Loucy (cell line): ENCODE measurements around the gene SH3GLB1.

Experiments used
- H2AFZ ChIP-seq: fragments of 200-600 bp; sonication (generic); 2 replicates; pipeline ENCODE4 v1.6.0; 2016; ENCODE audit warnings: antibody characterized with exemption, mild to moderate bottlenecking, low read length, moderate library complexity
- H3F3A ChIP-seq: fragments of 200-600 bp; 2 replicates; pipeline ENCODE4 v1.6.0; 2016; ENCODE audit warnings: antibody characterized with exemption, low read depth, mild to moderate bottlenecking
- H3K27me3 ChIP-seq: fragments of 200-600 bp; sonication (generic); 2 replicates; pipeline ENCODE4 v1.6.1; 2014; ENCODE audit warnings: low read length, mild to moderate bottlenecking; ENCODE audit not compliant: insufficient read depth, poor library complexity, severe bottlenecking
- H3K36me3 ChIP-seq: fragments of 200-600 bp; sonication (generic); 2 replicates; pipeline ENCODE4 v1.6.1; 2016; ENCODE audit warnings: low read length; ENCODE audit not compliant: insufficient read depth
- H3K4me1 ChIP-seq: fragments of 200-600 bp; sonication (generic); 2 replicates; pipeline ENCODE4 v1.5.1; 2014; ENCODE audit warnings: low read length, mild to moderate bottlenecking; ENCODE audit not compliant: insufficient read depth, poor library complexity, severe bottlenecking
- H3K4me2 ChIP-seq: fragments of 200-600 bp; sonication (generic); 2 replicates; pipeline ENCODE4 v1.6.0; 2014; ENCODE audit warnings: antibody characterized with exemption, low read length, low read depth, mild to moderate bottlenecking; ENCODE audit not compliant: poor library complexity, severe bottlenecking
- H3K4me3 ChIP-seq: fragments of 200-600 bp; sonication (generic); 2 replicates; pipeline ENCODE4 v1.5.1; 2014; ENCODE audit warnings: low read length, mild to moderate bottlenecking, mixed read lengths; ENCODE audit not compliant: poor library complexity, severe bottlenecking
- H3K79me2 ChIP-seq: fragments of 200-600 bp; sonication (generic); 2 replicates; pipeline ENCODE4 v1.6.1; 2014; ENCODE audit warnings: low read length; ENCODE audit not compliant: insufficient read depth
- H3K9ac ChIP-seq: fragments of 200-600 bp; sonication (generic); 2 replicates; pipeline ENCODE4 v1.6.0; 2014; ENCODE audit warnings: mild to moderate bottlenecking, low read depth, low read length, moderate library complexity; ENCODE audit not compliant: poor library complexity, severe bottlenecking
- H3K9me2 ChIP-seq: fragments of 200-600 bp; sonication (generic); replicated peaks from 2 replicates; pipeline ENCODE4 v1.6.1; 2016; ENCODE audit warnings: low read depth, low read length, mixed read lengths
- H3K9me3 ChIP-seq: fragments of 200-600 bp; sonication (generic); 2 replicates; pipeline ENCODE4 v1.6.1; 2014; ENCODE audit warnings: mild to moderate bottlenecking, antibody characterized with exemption, low read length, low read depth; ENCODE audit not compliant: insufficient read depth
- H4K20me1 ChIP-seq: fragments of 200-600 bp; sonication (generic); 2 replicates; pipeline ENCODE4 v1.6.0; 2014; ENCODE audit warnings: antibody characterized with exemption, low read length, mild to moderate bottlenecking; ENCODE audit not compliant: insufficient read depth, poor library complexity, severe bottlenecking
- CTCF ChIP-seq: fragments of 200-600 bp; sonication (generic); conservative IDR thresholded peaks from 2 replicates; pipeline ENCODE4 v1.5.1; 2014; ENCODE audit warnings: mild to moderate bottlenecking, antibody characterized with exemption, low read length
- EZH2phosphoT487 ChIP-seq: fragments of 200-600 bp; IDR thresholded peaks from 2 replicates; pipeline ENCODE4 v1.6.1; 2018; ENCODE audit warnings: antibody characterized with exemption, mild to moderate bottlenecking, moderate library complexity, borderline replicate concordance

SH3GLB1 gene

GRCh38 chr1:86713477-86713876, 9.1 kb downstream of the SH3GLB1 start:
- H3F3A ChIP-seq = no peaks in the 10 kb centered on the region
- H3K9me2 ChIP-seq = no peaks in the 10 kb centered on the region
- peaks cover 90% of the 10 kb centered on the region for H4K20me1 ChIP-seq
- H2AFZ ChIP-seq = no peak overlapping the region
- peaks cover 15% of the 10 kb centered on the region for H3K36me3 ChIP-seq
- H3K4me1 ChIP-seq = peaks cover 54% of the 10 kb centered on the region
- H3K79me2 ChIP-seq = peaks cover 96% of the 10 kb centered on the region
- TF ChIP-seq EZH2phosphoT487 (no peak), CTCF (no peak)
- H3K4me2 ChIP-seq = peak overlapping the region; percentile 57
- H3K9me3 ChIP-seq = no peaks in the 10 kb centered on the region
- no peaks in the 10 kb centered on the region for H3K27me3 ChIP-seq
- H3K9ac ChIP-seq = no peak overlapping the region
- peak overlapping the region; percentile 9 for H3K4me3 ChIP-seq

DNA sequence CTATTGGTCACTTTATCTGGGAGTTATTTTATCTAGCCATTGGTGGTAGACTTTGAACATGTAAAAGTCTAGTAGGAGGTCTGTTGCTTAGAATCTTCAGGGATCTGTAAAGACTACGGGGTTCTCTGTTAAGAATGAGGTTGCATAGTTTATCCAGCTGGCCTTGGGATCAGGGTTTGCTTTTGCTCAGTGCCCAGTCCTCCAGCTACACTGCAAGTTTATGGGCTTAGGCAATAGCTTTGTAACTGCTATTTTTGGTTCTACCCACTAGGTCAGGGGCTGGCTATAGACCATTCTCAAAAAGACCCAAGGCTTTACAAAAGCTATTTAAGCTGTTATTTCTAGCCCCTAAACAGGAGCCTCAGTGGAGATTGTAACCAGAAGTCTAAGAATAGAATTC, 9.8 kb downstream of the SH3GLB1 start:
- H3K4me2 ChIP-seq = peak overlapping the region; percentile 57
- no peak overlapping the region for H2AFZ ChIP-seq
- H3K36me3 ChIP-seq = peaks cover 15% of the 10 kb centered on the region
- no peaks in the 10 kb centered on the region for H3K9me2 ChIP-seq
- H4K20me1 ChIP-seq = peaks cover 87% of the 10 kb centered on the region
- no peaks in the 10 kb centered on the region for H3K9me3 ChIP-seq
- peaks cover 52% of the 10 kb centered on the region for H3K4me1 ChIP-seq
- peaks cover 94% of the 10 kb centered on the region for H3K79me2 ChIP-seq
- no peaks in the 10 kb centered on the region for H3F3A ChIP-seq
- H3K4me3 ChIP-seq = peak overlapping the region; percentile 9
- H3K9ac ChIP-seq = no peak overlapping the region
- TF ChIP-seq CTCF (no peak), EZH2phosphoT487 (no peak)
- no peaks in the 10 kb centered on the region for H3K27me3 ChIP-seq

- H3K27me3 ChIP-seq = no peaks in the 10 kb centered on the region
- peak overlapping the region; percentile 9 for H3K4me3 ChIP-seq
- no peak overlapping the region for H2AFZ ChIP-seq
- H3K9ac ChIP-seq = no peak overlapping the region
- H3K9me3 ChIP-seq = no peaks in the 10 kb centered on the region
- peaks cover 85% of the 10 kb centered on the region for H4K20me1 ChIP-seq
- H3K36me3 ChIP-seq = peaks cover 19% of the 10 kb centered on the region
- no peaks in the 10 kb centered on the region for H3F3A ChIP-seq
- peaks cover 89% of the 10 kb centered on the region for H3K79me2 ChIP-seq
- no peaks in the 10 kb centered on the region for H3K9me2 ChIP-seq
- peaks cover 46% of the 10 kb centered on the region for H3K4me1 ChIP-seq
- no peak for TF ChIP-seq EZH2phosphoT487
- no peak for TF ChIP-seq CTCF
- peak overlapping the region; percentile 57 for H3K4me2 ChIP-seq
These were observed 10.3 kb downstream of the SH3GLB1 start for GRCh38 chr1:86714561-86715244.
